Activated CD4-positive, alpha-beta T cell treated with anti-CD3 and anti-CD28 coated beads, Interleukin-2, amount 10 ng/mL, durations not matched to agents 24 days and 14 days (primary cell): ENCODE results near the gene TGFBR2. TPM values are rescaled to one million over a fixed set of nuclear protein-coding genes. Genes with fewer than 3 reads are reported as not detected.

Experiments used
- DNase-seq: peaks from one replicate; pipeline ENCODE4 v3.0.0; 2022
- H3K27ac Mint-ChIP-seq: one replicate; pipeline ENCODE4 v1.8.0; 2022; ENCODE audit warnings: mild to moderate bottlenecking, mixed read lengths
- H3K27me3 Mint-ChIP-seq: one replicate; pipeline ENCODE4 v1.8.0; 2022; ENCODE audit warnings: mixed read lengths
- H3K36me3 Mint-ChIP-seq: one replicate; pipeline ENCODE4 v1.8.0; 2022; ENCODE audit warnings: low read depth, mild to moderate bottlenecking, mixed read lengths
- H3K4me1 Mint-ChIP-seq: one replicate; pipeline ENCODE4 v1.8.0; 2021; ENCODE audit warnings: mixed read lengths
- H3K4me3 Mint-ChIP-seq: one replicate; pipeline ENCODE4 v1.8.0; 2022; ENCODE audit warnings: mild to moderate bottlenecking, moderate library complexity, mixed read lengths
- H3K9me3 Mint-ChIP-seq: one replicate; pipeline ENCODE4 v1.8.0; 2021; ENCODE audit warnings: mixed read lengths
- intact Hi-C: fragments of 100-400 bp; cut with micrococcal nuclease; formaldehyde crosslinking; loops from one replicate; pipeline ENCODE4 v1.15.1; 2023
- total RNA-seq: library from RNA; stranded (reverse); gene quantifications from 2 replicates; pipeline ENCODE4 v1.2.3, GENCODE V29; 2022

The TGFBR2 gene
- 45.3 and 47.6 TPM in 2 replicates for total RNA-seq

- no peaks in the 10 kb centered on the region for H3K27me3 Mint-ChIP-seq
- DNase-seq = peak; percentile 95
- H3K36me3 Mint-ChIP-seq = peaks cover 29% of the 10 kb centered on the region
- intact Hi-C loops = loop anchor here (1.0 to 10.0 kb wide), 6 partner anchors 14 to 492 kb away; no protein-coding TSS in a partner anchor
- peaks cover 57% of the 10 kb centered on the region for H3K4me1 Mint-ChIP-seq
- no peaks in the 10 kb centered on the region for H3K9me3 Mint-ChIP-seq
- peak within 1 kb of the TSS; percentile 96 for H3K27ac Mint-ChIP-seq
- H3K4me3 Mint-ChIP-seq = peak within 1 kb of the TSS; percentile 90
These were observed at the start of gene TGFBR2 for GRCh38 chr3:30606301-30607031. TGFBR2 (plus strand) TSS chr3:30606601; CDS start chr3:30606884, 283 bp downstream.

GRCh38 chr3:30557746-30558303 is 48.6 kb upstream of the TGFBR2 start:
- Mint-ChIP-seq H3K9me3 (peaks cover 15% of the 10 kb centered on the region), H3K36me3 (peaks cover 2% of the 10 kb centered on the region), H3K27me3 (no peaks in the 10 kb centered on the region), H3K4me1 (peaks cover 5% of the 10 kb centered on the region), H3K4me3 (no peak overlapping the region), H3K27ac (no peak overlapping the region)
- no peak for DNase-seq
- intact Hi-C loops = no loop called here

DNA sequence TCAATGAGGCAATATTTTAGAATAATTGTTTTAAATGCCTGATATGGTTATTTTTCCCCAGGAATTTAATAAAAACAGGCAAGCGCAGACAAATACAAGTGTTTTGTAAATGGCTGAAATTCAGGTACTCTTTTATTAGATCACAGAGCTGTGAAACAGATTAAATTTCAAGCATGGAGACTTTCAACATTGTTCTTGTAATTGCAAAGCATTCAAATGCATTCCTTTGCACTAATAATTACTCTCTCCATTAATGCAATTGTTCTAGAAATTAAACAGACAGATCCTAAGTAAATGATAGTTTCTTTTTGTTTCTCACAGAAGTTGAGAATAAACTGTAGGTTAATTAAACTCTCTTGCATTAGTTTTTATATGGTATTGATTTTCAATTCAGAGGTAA is 42.4 kb upstream of the TGFBR2 start:
- intact Hi-C loops = no loop called here
- Mint-ChIP-seq H3K36me3 (peaks cover 2% of the 10 kb centered on the region), H3K4me3 (no peak overlapping the region), H3K4me1 (no peaks in the 10 kb centered on the region), H3K27ac (no peak overlapping the region), H3K27me3 (no peaks in the 10 kb centered on the region), H3K9me3 (peaks cover 7% of the 10 kb centered on the region)
- no peak for DNase-seq

DNA sequence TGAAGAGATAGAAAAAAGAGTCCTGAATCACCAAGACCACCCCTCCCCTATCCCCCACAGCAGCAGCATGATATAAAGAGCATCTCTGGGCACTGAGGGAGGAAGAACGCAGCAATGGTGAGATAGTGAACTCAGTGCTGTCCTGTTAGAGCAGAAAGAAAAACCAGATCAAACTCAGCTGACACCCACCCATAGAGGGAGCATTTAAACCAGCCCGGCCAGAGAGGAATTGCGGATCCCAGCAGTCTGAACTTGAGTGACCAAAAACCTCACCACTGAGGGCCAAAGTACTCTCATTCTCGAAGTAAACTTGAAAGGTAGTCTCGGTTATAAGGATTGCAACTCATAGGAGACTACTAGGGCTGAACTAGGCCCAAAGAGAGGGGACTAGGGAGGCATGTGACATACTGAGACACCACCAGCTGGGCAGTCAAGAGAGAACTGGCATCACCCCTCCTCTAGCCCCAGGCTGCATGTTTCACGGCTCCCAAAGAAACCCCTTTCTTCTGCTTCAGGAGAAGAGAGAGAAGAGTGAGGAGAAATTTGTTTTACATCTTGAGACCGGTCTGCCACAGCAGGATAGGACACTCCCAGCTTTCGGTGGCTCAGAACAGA is 39.2 kb upstream of the TGFBR2 start:
- Mint-ChIP-seq H3K9me3 (peaks cover 9% of the 10 kb centered on the region), H3K36me3 (no peaks in the 10 kb centered on the region), H3K27me3 (no peaks in the 10 kb centered on the region), H3K4me3 (no peak overlapping the region), H3K4me1 (no peaks in the 10 kb centered on the region), H3K27ac (no peak overlapping the region)
- intact Hi-C loops = no loop called here
- no peak for DNase-seq

- Mint-ChIP-seq H3K27ac (no peak overlapping the region), H3K27me3 (no peaks in the 10 kb centered on the region), H3K9me3 (peaks cover 5% of the 10 kb centered on the region), H3K4me1 (peaks cover 2% of the 10 kb centered on the region), H3K4me3 (no peak overlapping the region), H3K36me3 (no peaks in the 10 kb centered on the region)
- DNase-seq = no peak
- intact Hi-C loops = no loop called here
These were observed 29.5 kb upstream of the TGFBR2 start for GRCh38 chr3:30576946-30577345.

DNA sequence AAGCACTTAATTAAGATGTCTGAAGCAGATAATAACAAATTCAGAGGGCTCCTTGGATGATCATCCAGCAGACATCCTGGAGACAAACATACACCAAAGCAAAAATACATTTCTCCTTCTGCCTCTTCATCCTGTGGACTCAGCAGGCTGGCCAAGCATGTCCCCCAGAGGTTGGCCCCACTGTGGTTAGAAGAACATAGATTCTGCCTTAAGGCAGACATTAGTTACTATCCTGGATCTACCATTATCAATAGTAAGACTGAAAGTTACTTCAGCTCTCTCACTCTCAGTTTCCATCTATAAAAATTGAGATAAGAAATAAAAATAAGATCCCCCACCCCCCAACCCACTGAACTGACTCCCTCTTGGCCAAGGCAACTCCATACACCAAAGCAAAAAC is 28.6 kb upstream of the TGFBR2 start:
- Mint-ChIP-seq H3K36me3 (no peaks in the 10 kb centered on the region), H3K4me1 (peaks cover 2% of the 10 kb centered on the region), H3K27me3 (no peaks in the 10 kb centered on the region), H3K27ac (no peak overlapping the region), H3K4me3 (no peak overlapping the region), H3K9me3 (peaks cover 5% of the 10 kb centered on the region)
- intact Hi-C loops = no loop called here
- DNase-seq = no peak

DNA sequence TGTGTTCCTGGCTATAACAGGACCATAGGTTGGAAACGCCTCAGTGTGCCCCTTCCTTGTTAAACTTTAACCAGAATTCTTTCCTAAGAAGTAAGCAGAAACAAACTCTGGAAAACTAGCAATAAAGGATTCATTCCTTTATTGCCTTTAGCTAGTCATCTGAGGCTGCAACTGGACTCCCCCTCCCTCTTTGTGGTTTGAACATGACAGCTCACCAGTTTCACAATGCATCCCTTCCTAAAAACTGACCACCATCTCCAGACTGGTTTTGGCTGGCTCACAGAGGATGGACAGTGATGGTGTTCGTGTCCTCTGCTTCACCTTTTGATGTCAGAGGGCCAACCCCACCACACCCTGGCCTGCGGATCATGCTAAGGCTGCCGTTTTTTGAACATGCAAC is 27.9 kb upstream of the TGFBR2 start:
- no peaks in the 10 kb centered on the region for H3K9me3 Mint-ChIP-seq
- no peak overlapping the region for H3K27ac Mint-ChIP-seq
- no peaks in the 10 kb centered on the region for H3K36me3 Mint-ChIP-seq
- no peak overlapping the region for H3K4me3 Mint-ChIP-seq
- peaks cover 2% of the 10 kb centered on the region for H3K4me1 Mint-ChIP-seq
- no peaks in the 10 kb centered on the region for H3K27me3 Mint-ChIP-seq
- intact Hi-C loops = no loop called here
- DNase-seq = no peak

- Mint-ChIP-seq H3K36me3 (no peaks in the 10 kb centered on the region), H3K27ac (no peak overlapping the region), H3K27me3 (no peaks in the 10 kb centered on the region), H3K4me3 (no peak overlapping the region), H3K4me1 (peaks cover 2% of the 10 kb centered on the region), H3K9me3 (no peaks in the 10 kb centered on the region)
- DNase-seq = no peak
- intact Hi-C loops = no loop called here
These were observed 27.3 kb upstream of the TGFBR2 start for GRCh38 chr3:30578986-30579579.

GRCh38 chr3:30581067-30581585 is 25.3 kb upstream of the TGFBR2 start:
- DNase-seq = no peak
- H3K9me3 Mint-ChIP-seq = no peaks in the 10 kb centered on the region
- no peaks in the 10 kb centered on the region for H3K27me3 Mint-ChIP-seq
- no peaks in the 10 kb centered on the region for H3K36me3 Mint-ChIP-seq
- peaks cover 2% of the 10 kb centered on the region for H3K4me1 Mint-ChIP-seq
- no peak overlapping the region for H3K27ac Mint-ChIP-seq
- intact Hi-C loops = no loop called here
- no peak overlapping the region for H3K4me3 Mint-ChIP-seq

DNA sequence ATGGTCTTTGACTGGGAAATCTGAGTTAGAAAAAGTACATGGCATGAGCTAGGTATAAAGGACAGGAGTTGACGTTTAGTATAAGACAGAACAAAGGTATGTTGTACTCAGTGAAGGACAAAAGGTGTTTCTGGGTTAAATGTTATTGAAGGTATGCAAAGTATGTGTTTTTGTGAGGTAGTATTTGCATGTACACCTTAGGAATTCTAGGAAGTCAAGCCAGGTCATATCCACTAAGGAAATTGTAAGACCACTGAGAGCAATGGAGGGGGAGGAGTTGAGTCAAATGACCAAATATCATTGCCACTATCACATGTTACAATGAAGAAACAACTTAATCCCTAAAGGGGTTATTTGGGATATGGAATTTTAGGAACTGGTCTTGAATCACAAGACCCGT is 24.4 kb upstream of the TGFBR2 start:
- no peak for DNase-seq
- no peak overlapping the region for H3K4me3 Mint-ChIP-seq
- peaks cover 2% of the 10 kb centered on the region for H3K4me1 Mint-ChIP-seq
- H3K9me3 Mint-ChIP-seq = peaks cover 4% of the 10 kb centered on the region
- intact Hi-C loops = no loop called here
- H3K36me3 Mint-ChIP-seq = no peaks in the 10 kb centered on the region
- H3K27ac Mint-ChIP-seq = no peak overlapping the region
- no peaks in the 10 kb centered on the region for H3K27me3 Mint-ChIP-seq

DNA sequence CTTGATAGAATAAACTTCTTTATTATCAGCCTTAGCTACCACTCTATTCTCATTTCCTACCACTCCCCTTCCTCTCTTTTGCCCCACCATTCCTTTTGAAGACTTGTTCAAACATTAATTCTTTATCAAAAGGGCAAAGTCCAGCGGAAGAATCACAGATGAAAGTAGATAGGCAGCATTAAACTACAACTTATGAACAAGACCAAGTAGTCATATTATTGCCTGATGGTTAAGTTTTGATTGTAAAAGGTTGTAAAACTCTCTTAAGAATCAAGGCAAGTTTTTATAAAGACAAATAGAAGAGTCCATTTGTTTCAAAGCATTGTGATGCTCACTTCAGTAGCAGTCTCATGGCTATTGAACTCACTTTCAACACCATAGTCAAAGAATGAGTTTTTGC is 22.4 kb upstream of the TGFBR2 start:
- Mint-ChIP-seq H3K27ac (no peak overlapping the region), H3K4me1 (no peaks in the 10 kb centered on the region)
- intact Hi-C loops = no loop called here

GRCh38 chr3:30585654-30586053 is 20.7 kb upstream of the TGFBR2 start:
- intact Hi-C loops = no loop called here
- no peak for DNase-seq
- Mint-ChIP-seq H3K4me3 (no peak overlapping the region), H3K27me3 (no peaks in the 10 kb centered on the region), H3K27ac (no peak overlapping the region), H3K9me3 (peaks cover 4% of the 10 kb centered on the region), H3K36me3 (no peaks in the 10 kb centered on the region), H3K4me1 (no peaks in the 10 kb centered on the region)

More for the DNA sequence above, 22.4 kb upstream of the TGFBR2 start:
- no peaks in the 10 kb centered on the region for H3K36me3 Mint-ChIP-seq
- H3K4me3 Mint-ChIP-seq = no peak overlapping the region
- no peak for DNase-seq
- H3K9me3 Mint-ChIP-seq = peaks cover 4% of the 10 kb centered on the region
- no peaks in the 10 kb centered on the region for H3K27me3 Mint-ChIP-seq

DNA sequence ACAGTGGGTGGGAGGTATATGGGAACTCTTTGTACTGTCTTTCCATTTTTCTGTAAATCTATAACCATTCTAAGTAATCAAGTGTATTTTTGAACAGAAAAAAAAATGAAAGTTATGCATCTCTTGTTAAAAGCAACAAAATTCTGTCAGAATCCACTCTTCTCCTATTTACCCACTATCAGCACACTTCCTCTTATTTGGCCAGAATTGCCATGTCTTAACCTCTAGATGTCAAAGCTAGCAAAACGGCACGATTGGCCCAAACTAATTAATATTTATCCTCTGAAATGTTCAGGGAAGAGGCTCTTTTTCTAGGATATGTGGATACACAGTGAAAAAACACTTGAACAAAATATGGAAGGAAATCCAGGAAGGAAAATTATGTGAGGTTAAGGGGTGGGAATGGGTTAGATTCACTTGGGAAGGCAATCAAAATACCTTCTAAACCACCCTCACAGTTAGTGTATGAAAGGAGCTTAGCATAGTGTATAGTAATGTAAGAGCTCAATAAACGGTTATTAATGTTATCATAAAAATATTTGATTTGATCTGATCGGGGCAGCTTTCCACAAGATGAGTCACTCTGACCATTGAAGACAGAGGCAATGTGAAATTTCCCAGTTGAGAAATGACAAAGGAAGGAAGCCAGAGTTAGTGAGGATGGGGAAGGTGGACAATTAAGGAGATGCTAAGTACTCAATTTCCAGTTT is 20.1 kb upstream of the TGFBR2 start:
- intact Hi-C loops = no loop called here
- DNase-seq = no peak
- peaks cover 4% of the 10 kb centered on the region for H3K9me3 Mint-ChIP-seq
- no peak overlapping the region for H3K4me3 Mint-ChIP-seq
- no peaks in the 10 kb centered on the region for H3K4me1 Mint-ChIP-seq
- no peaks in the 10 kb centered on the region for H3K27me3 Mint-ChIP-seq
- no peak overlapping the region for H3K27ac Mint-ChIP-seq
- no peaks in the 10 kb centered on the region for H3K36me3 Mint-ChIP-seq
